Liver (tissue), 10 donors: Measurements from ENCODE around the gene RAVER1. TPM values are rescaled to one million over a fixed set of nuclear protein-coding genes. Genes with fewer than 3 reads are reported as not detected.

ENCODE experiments used
- DNase-seq: peaks from one replicate; pipeline ENCODE4 v3.0.0-alpha.2; 2017; ENCODE audit warnings: low spot score
- H3K27ac ChIP-seq, 2 donors: one replicate each; pipeline ENCODE4 v1.7.0; 2013; ENCODE audit warnings: inconsistent platforms in 2 of 2, low read length in 2 of 2, control low read depth in 1 of 2, low read depth in 1 of 2, mild to moderate bottlenecking in 1 of 2
- H3K27me3 ChIP-seq, 4 donors: one replicate each; pipeline versions ENCODE4 v1.6.1 to v1.7.0; 2013; ENCODE audit warnings: low read length in 3 of 4, inconsistent platforms in 1 of 4, mild to moderate bottlenecking in 1 of 4, moderate library complexity in 1 of 4; ENCODE audit not compliant: control insufficient read depth in 4 of 4, insufficient read depth in 4 of 4
- H3K36me3 ChIP-seq, 4 donors: one replicate each; pipeline versions ENCODE4 v1.6.1 to v1.7.0; 2013; ENCODE audit warnings: low read length in 3 of 4, mild to moderate bottlenecking in 3 of 4, low read depth in 1 of 4, moderate library complexity in 1 of 4; ENCODE audit not compliant: control insufficient read depth in 4 of 4, insufficient read depth in 3 of 4
- H3K4me1 ChIP-seq, 4 donors: one replicate each; pipeline versions ENCODE4 v1.6.1 to v1.7.0; 2013; ENCODE audit warnings: low read length in 3 of 4, mild to moderate bottlenecking in 3 of 4, moderate library complexity in 1 of 4; ENCODE audit not compliant: control insufficient read depth in 4 of 4, insufficient read depth in 4 of 4
- H3K4me3 ChIP-seq, 3 donors: one replicate each; pipeline versions ENCODE4 v1.6.1 to v1.7.0; 2013; ENCODE audit warnings: low read length in 3 of 3, control low read depth in 1 of 3, low read depth in 1 of 3, mild to moderate bottlenecking in 1 of 3
- H3K9ac ChIP-seq, 2 donors: one replicate each; pipeline ENCODE4 v1.7.0; 2013; ENCODE audit warnings: low read length in 2 of 2, mild to moderate bottlenecking in 2 of 2, moderate library complexity in 2 of 2, control low read depth in 1 of 2, low read depth in 1 of 2
- H3K9me3 ChIP-seq, 4 donors: one replicate each; pipeline versions ENCODE4 v1.6.1 to v1.7.0; 2013; ENCODE audit warnings: low read length in 3 of 4; ENCODE audit not compliant: control insufficient read depth in 4 of 4
- CTCF ChIP-seq: fragments of 150-350 bp; IDR thresholded peaks from 2 replicates; pipeline ENCODE4 v1.5.1; 2017; ENCODE audit warnings: improper control_type of control experiment, low read depth, low read length; ENCODE audit not compliant: missing input control
- EGR1 ChIP-seq, 2 donors: IDR thresholded peaks; 2 replicates each; pipeline ENCODE4 v1.6.1; 2016 to 2018; ENCODE audit warnings: antibody characterized with exemption in 2 of 2, low read depth in 2 of 2
- FOXA2 ChIP-seq: IDR thresholded peaks from 2 replicates; pipeline ENCODE4 v1.6.1; 2016; ENCODE audit warnings: antibody characterized with exemption
- HNF4G ChIP-seq: IDR thresholded peaks from 2 replicates; pipeline ENCODE4 v1.6.1; 2016; ENCODE audit warnings: antibody characterized with exemption
- JUND ChIP-seq, 2 donors: IDR thresholded peaks; 2 replicates each; pipeline ENCODE4 v1.6.1; 2016; ENCODE audit warnings: antibody characterized with exemption in 2 of 2
- NR2F2 ChIP-seq: IDR thresholded peaks from 2 replicates; pipeline ENCODE4 v1.6.1; 2016; ENCODE audit warnings: antibody characterized with exemption
- RAD21 ChIP-seq, 2 donors: IDR thresholded peaks; 2 replicates each; pipeline ENCODE4 v1.6.1; 2016; ENCODE audit warnings: antibody characterized with exemption in 2 of 2, mild to moderate bottlenecking in 2 of 2
- RXRA ChIP-seq, 2 donors: IDR thresholded peaks; 2 replicates each; pipeline ENCODE4 v1.6.1; 2017 to 2018; ENCODE audit warnings: antibody characterized with exemption in 2 of 2, mild to moderate bottlenecking in 1 of 2
- SP1 ChIP-seq: IDR thresholded peaks from 2 replicates; pipeline ENCODE4 v1.6.1; 2018; ENCODE audit warnings: antibody characterized with exemption, mild to moderate bottlenecking
- TAF1 ChIP-seq: conservative IDR thresholded peaks from 2 replicates; pipeline ENCODE4 v1.6.1; 2016; ENCODE audit warnings: antibody characterized with exemption, mild to moderate bottlenecking
- ZBTB33 ChIP-seq: IDR thresholded peaks from 2 replicates; pipeline ENCODE4 v1.6.1; 2016; ENCODE audit warnings: antibody characterized with exemption
- WGBS: extraction: QIAGEN DNeasy Blood & Tissue Kit; methylation state at CpG from one replicate; pipeline ENCODE4 v1.1.7; 2013; 5-methylcytosine and 5-hydroxymethylcytosine counted together
- polyA plus RNA-seq, 2 donors: library from polyadenylated mRNA; stranded (reverse) in 1 of 2; unstranded in 1 of 2; fragments of 200-250 nt in 1 of 2; fragments of >200 nt in 1 of 2; fragmentation: Nextera tagmentation in 1 of 2; extraction: Ambion mirVana in 1 of 2; gene quantifications; one replicate each; pipeline versions ENCODE4 v1.2.1 to v1.2.3, GENCODE V29; 2013 to 2015
- small RNA-seq: library from RNA; depleted of rRNA; stranded (forward); fragments of <200 nt; gene quantifications from one replicate; pipeline ENCODE3, GENCODE V24; 2014
- total RNA-seq, 2 donors: library from RNA; depleted of rRNA; stranded (reverse); fragments of >200 nt; gene quantifications; one replicate each; pipeline ENCODE4 v1.2.3, GENCODE V29; 2014
- donor health status: healthy.
- donor health status: healthy.
- donor health status: healthy.
- donor health status: healthy.
- donor health status: healthy.

The RAVER1 gene
- total and polyA plus RNA-seq, 4 donors: 2.1 to 13.6 (median 6.2) TPM

- WGBS: 7% methylated on average over 59 of the region's 59 CpGs
- no peaks in the 10 kb centered on the region for H3K9me3 ChIP-seq
- H3K9ac ChIP-seq: peak overlapping the region; percentile 21 to 72
- peak overlapping the region; percentile 1 to 76 (median 76) for H3K4me3 ChIP-seq
- peaks cover 6 to 19% (median 12%) of the 10 kb centered on the region in 4 donors for H3K4me1 ChIP-seq
- TF ChIP-seq ZBTB33 (no peak), RXRA (IDR thresholded peaks at IDR 0.05) (peak in 1 of 2 donors; percentile 19), RAD21 (IDR thresholded peaks at IDR 0.05) (peak; percentile 95 to 97), TAF1 (no peak), CTCF (peak; percentile 89)
- H3K27ac ChIP-seq: peak overlapping the region; percentile 95 to 97
- peaks cover 0 to 2% (median 1%) of the 10 kb centered on the region in 4 donors for H3K36me3 ChIP-seq
- H3K27me3 ChIP-seq: no peaks in the 10 kb centered on the region
- DNase-seq: peak; percentile 95
Measured at GRCh38 chr19:10269333-10270179, 63.8 kb downstream of the RAVER1 start.

GRCh38 chr19:10268071-10268470 lies 65.3 kb downstream of the RAVER1 start:
- Histone ChIP-seq H3K9ac (no peak overlapping the region), H3K4me1 (peaks cover 6 to 19% (median 12%) of the 10 kb centered on the region in 4 donors), H3K9me3 (no peaks in the 10 kb centered on the region), H3K27ac (no peak overlapping the region), H3K27me3 (no peaks in the 10 kb centered on the region), H3K4me3 (no peak overlapping the region), H3K36me3 (no peaks in the 10 kb centered on the region)
- WGBS: 70% methylated on average over 6 of the region's 6 CpGs
- peak; percentile 62 for TF ChIP-seq NR2F2
- TF ChIP-seq JUND (IDR thresholded peaks at IDR 0.05): no peak
- no peak for TF ChIP-seq ZBTB33
- TF ChIP-seq FOXA2: no peak
- no peak for TF ChIP-seq SP1
- DNase-seq: no peak

GRCh38 chr19:10266706-10267105 lies 66.6 kb downstream of the RAVER1 start:
- H3K4me1 ChIP-seq: peaks cover under 1 to 14% (median 8%) of the 10 kb centered on the region in 4 donors
- H3K27ac ChIP-seq: no peak overlapping the region
- H3K27me3 ChIP-seq: no peaks in the 10 kb centered on the region
- TF ChIP-seq EGR1 (IDR thresholded peaks at IDR 0.05; ENCODE audit: low read depth in 2 of 2) (no peak), HNF4G (no peak)
- no peaks in the 10 kb centered on the region for H3K9me3 ChIP-seq
- no peaks in the 10 kb centered on the region for H3K36me3 ChIP-seq
- H3K4me3 ChIP-seq: no peak overlapping the region
- whole genome bisulfite sequencing: 70% methylated on average over 7 of the region's 7 CpGs
- H3K9ac ChIP-seq: no peak overlapping the region
- no peak for DNase-seq

Small RNAs within 50 kb of the gene (small RNA-seq; reads per million reads assigned to genes)
- gene AC011511.1 (not detected), gene AC011511.4 (not detected)

Other genes with a start within 250 kb of the RAVER1 start
- 10 to 100 TPM; 13.1 to 87.5 TPM for gene SHFL, start 247.2 kb downstream of the RAVER1 start, total RNA-seq
- 100 to 1,000 TPM in 1 of 2 donors, 10 to 100 TPM in 1; 82.0 to 104 TPM for gene SHFL, start 247.2 kb downstream of the RAVER1 start, polyA plus RNA-seq
- 10 to 100 TPM in 1 of 2 donors, 1 to 10 TPM in 1; 7.8 to 10.5 TPM for gene ANGPTL6, start 230.9 kb downstream of the RAVER1 start, total RNA-seq
- 10 to 100 TPM in 1 of 2 donors, 1 to 10 TPM in 1; 5.5 to 13.5 TPM for gene ANGPTL6, start 230.9 kb downstream of the RAVER1 start, polyA plus RNA-seq
- 10 to 100 TPM; 10.4 to 18.1 TPM for gene PPAN, start 227.2 kb downstream of the RAVER1 start, total RNA-seq
- 10 to 100 TPM; 10.1 to 20.7 TPM for gene PPAN, start 227.2 kb downstream of the RAVER1 start, polyA plus RNA-seq
- 1 to 10 TPM; 3.2 to 4.1 TPM for gene P2RY11, start 221.8 kb downstream of the RAVER1 start, total RNA-seq
- 1 to 10 TPM in 1 of 2 donors, under 1 TPM in 1; 0.68 to 5.3 TPM for gene P2RY11, start 221.8 kb downstream of the RAVER1 start, polyA plus RNA-seq
- gene EIF3G, start 213.6 kb downstream of the RAVER1 start, total RNA-seq: 10 to 100 TPM; 86.2 to 96.3 TPM
- gene EIF3G, start 213.6 kb downstream of the RAVER1 start, polyA plus RNA-seq: 10 to 100 TPM; 71.0 to 84.4 TPM
- 10 to 100 TPM; 19.7 to 47.1 TPM for gene DNMT1, start 138.6 kb downstream of the RAVER1 start, total RNA-seq
- gene DNMT1, start 138.6 kb downstream of the RAVER1 start, polyA plus RNA-seq: 10 to 100 TPM in 1 of 2 donors, 1 to 10 TPM in 1; 8.7 to 20.3 TPM
- 1 to 10 TPM; 2.6 to 4.8 TPM for gene S1PR2, start 102.2 kb downstream of the RAVER1 start, total RNA-seq
- 1 to 10 TPM; 1.2 to 4.0 TPM for gene S1PR2, start 102.2 kb downstream of the RAVER1 start, polyA plus RNA-seq
- gene MRPL4, start 81.3 kb downstream of the RAVER1 start, total RNA-seq: 10 to 100 TPM; 21.5 to 23.4 TPM
- gene MRPL4, start 81.3 kb downstream of the RAVER1 start, polyA plus RNA-seq: 10 to 100 TPM; 44.0 to 74.8 TPM
- gene ICAM1, start 62.4 kb downstream of the RAVER1 start, total RNA-seq: 10 to 100 TPM; 20.5 to 26.3 TPM
- gene ICAM1, start 62.4 kb downstream of the RAVER1 start, polyA plus RNA-seq: 10 to 100 TPM in 1 of 2 donors, 1 to 10 TPM in 1; 7.8 to 19.1 TPM
- gene ICAM4, start 46.6 kb downstream of the RAVER1 start, total RNA-seq: 10 to 100 TPM in 1 of 2 donors, under 1 TPM in 1; 0.33 to 74.1 TPM
- under 1 TPM in 1 of 2 donors, not detected in 1; 0.05 TPM for gene ICAM4, start 46.6 kb downstream of the RAVER1 start, polyA plus RNA-seq
- 1 to 10 TPM; 1.0 to 2.5 TPM for gene ICAM5, start 43.6 kb downstream of the RAVER1 start, total RNA-seq
- gene ICAM5, start 43.6 kb downstream of the RAVER1 start, polyA plus RNA-seq: under 1 TPM in 1 of 2 donors, not detected in 1; 0.02 TPM
- under 1 TPM; 0.61 to 0.75 TPM for gene ZGLP1, start 23.7 kb downstream of the RAVER1 start, total RNA-seq
- 1 to 10 TPM in 1 of 2 donors, under 1 TPM in 1; 0.89 to 1.2 TPM for gene ZGLP1, start 23.7 kb downstream of the RAVER1 start, polyA plus RNA-seq
- gene FDX2, start 17.5 kb downstream of the RAVER1 start, total RNA-seq: 1 to 10 TPM; 5.8 to 5.9 TPM
- gene FDX2, start 17.5 kb downstream of the RAVER1 start, polyA plus RNA-seq: 10 to 100 TPM; 14.1 to 18.7 TPM
- 10 to 100 TPM; 15.9 to 18.1 TPM for gene ICAM3, start 6.1 kb upstream of the RAVER1 start, total RNA-seq
- gene ICAM3, start 6.1 kb upstream of the RAVER1 start, polyA plus RNA-seq: 10 to 100 TPM; 24.0 to 62.8 TPM
- gene TYK2, start 47.0 kb upstream of the RAVER1 start, total RNA-seq: 10 to 100 TPM; 59.2 to 60.0 TPM
- 10 to 100 TPM; 47.9 to 63.1 TPM for gene TYK2, start 47.0 kb upstream of the RAVER1 start, polyA plus RNA-seq
- 10 to 100 TPM; 46.0 to 52.3 TPM for gene CDC37, start 70.0 kb upstream of the RAVER1 start, total RNA-seq
- 10 to 100 TPM; 61.2 to 69.9 TPM for gene CDC37, start 70.0 kb upstream of the RAVER1 start, polyA plus RNA-seq
- 1 to 10 TPM; 1.1 to 2.3 TPM for gene PDE4A, start 87.0 kb upstream of the RAVER1 start, total RNA-seq
- 1 to 10 TPM in 1 of 2 donors, under 1 TPM in 1; 0.90 to 1.5 TPM for gene PDE4A, start 87.0 kb upstream of the RAVER1 start, polyA plus RNA-seq
- gene KEAP1, start 169.8 kb upstream of the RAVER1 start, total RNA-seq: 10 to 100 TPM; 45.4 to 62.3 TPM
- gene KEAP1, start 169.8 kb upstream of the RAVER1 start, polyA plus RNA-seq: 10 to 100 TPM; 44.3 to 50.6 TPM
- gene S1PR5, start 183.9 kb upstream of the RAVER1 start, total RNA-seq: under 1 TPM; 0.17 to 0.56 TPM
- under 1 TPM; 0.32 to 0.36 TPM for gene S1PR5, start 183.9 kb upstream of the RAVER1 start, polyA plus RNA-seq
- 10 to 100 TPM; 10.1 to 44.4 TPM for gene ATG4D, start 210.4 kb upstream of the RAVER1 start, total RNA-seq
- gene ATG4D, start 210.4 kb upstream of the RAVER1 start, polyA plus RNA-seq: 10 to 100 TPM in 1 of 2 donors, 1 to 10 TPM in 1; 4.7 to 12.1 TPM
- gene KRI1, start 232.5 kb upstream of the RAVER1 start, total RNA-seq: 10 to 100 TPM in 1 of 2 donors, 1 to 10 TPM in 1; 7.0 to 14.1 TPM
- gene KRI1, start 232.5 kb upstream of the RAVER1 start, polyA plus RNA-seq: 1 to 10 TPM; 4.6 to 7.1 TPM
- gene CDKN2D, start 235.4 kb upstream of the RAVER1 start, total RNA-seq: 10 to 100 TPM in 1 of 2 donors, 1 to 10 TPM in 1; 2.7 to 86.4 TPM
- gene CDKN2D, start 235.4 kb upstream of the RAVER1 start, polyA plus RNA-seq: 1 to 10 TPM; 1.6 to 4.4 TPM